SU-DHL-6 (cell line): ENCODE data around the gene BEST2.

Source experiments
- H2AFZ ChIP-seq: fragments of 200-600 bp; sonication (generic); 2 replicates; pipeline ENCODE4 v1.6.1; 2014; ENCODE audit warnings: low read depth, mild to moderate bottlenecking, moderate library complexity, mixed read lengths, antibody characterized with exemption, low read length; ENCODE audit not compliant: severe bottlenecking
- H3F3A ChIP-seq: fragments of 200-600 bp; shearing (Covaris generic); 2 replicates; pipeline ENCODE4 v1.6.0; 2016; ENCODE audit warnings: antibody characterized with exemption, mild to moderate bottlenecking; ENCODE audit not compliant: insufficient read depth
- H3K27ac ChIP-seq: fragments of 200-600 bp; sonication (generic); 2 replicates; pipeline ENCODE4 v1.5.1; 2016; ENCODE audit warnings: low read depth, mild to moderate bottlenecking, low read length, moderate library complexity, mixed read lengths
- H3K27me3 ChIP-seq: fragments of 200-600 bp; sonication (generic), shearing (Covaris generic); 2 replicates; pipeline ENCODE4 v1.6.0; 2014; ENCODE audit warnings: mild to moderate bottlenecking, low read length
- H3K36me3 ChIP-seq: fragments of 200-600 bp; sonication (generic); 2 replicates; pipeline ENCODE4 v1.6.1; 2014; ENCODE audit warnings: mild to moderate bottlenecking, low read length, mixed read lengths
- H3K4me2 ChIP-seq: fragments of 300-600, 200-600 bp; shearing (Covaris generic), sonication (generic); 2 replicates; pipeline ENCODE4 v1.6.0; 2014; ENCODE audit warnings: low read length, low read depth, mild to moderate bottlenecking; ENCODE audit not compliant: poor library complexity, severe bottlenecking
- H3K4me3 ChIP-seq: fragments of 200-600 bp; sonication (generic); 2 replicates; pipeline ENCODE4 v1.5.1; 2014; ENCODE audit warnings: antibody characterized with exemption, low read length, mild to moderate bottlenecking, mixed read lengths; ENCODE audit not compliant: insufficient read depth, poor library complexity, severe bottlenecking
- H3K79me2 ChIP-seq: fragments of 200-600 bp; sonication (generic); 2 replicates; pipeline ENCODE4 v1.6.1; 2014; ENCODE audit warnings: mild to moderate bottlenecking, low read length, moderate library complexity; ENCODE audit not compliant: insufficient read depth
- H3K9ac ChIP-seq: fragments of 200-600 bp; sonication (generic); 2 replicates; pipeline ENCODE4 v1.7.0; 2014; ENCODE audit warnings: mild to moderate bottlenecking, low read length
- H3K9me2 ChIP-seq: fragments of 200-600 bp; sonication (generic); replicated peaks from 2 replicates; pipeline ENCODE4 v1.6.1; 2014; ENCODE audit warnings: low read length; ENCODE audit not compliant: insufficient read depth
- H3K9me3 ChIP-seq: fragments of 200-600 bp; sonication (generic); 2 replicates; pipeline ENCODE4 v1.6.1; 2014; ENCODE audit warnings: low read length, mixed read lengths; ENCODE audit not compliant: insufficient read depth
- H4K20me1 ChIP-seq: fragments of 200-600 bp; sonication (generic); 2 replicates; pipeline ENCODE4 v1.6.1; 2014; ENCODE audit warnings: low read depth, mild to moderate bottlenecking, antibody characterized with exemption, low read length, moderate library complexity, mixed read lengths
- EZH2phosphoT487 ChIP-seq: fragments of 200-600 bp; sonication (generic), shearing (Covaris generic); conservative IDR thresholded peaks from 2 replicates; pipeline ENCODE4 v1.6.1; 2018; ENCODE audit warnings: mild to moderate bottlenecking, antibody characterized with exemption, low read length, moderate library complexity, mixed read lengths
- TF ChIP-seq, protein P1 (sequence below): fragments of 200-600 bp; sonication (generic); IDR thresholded peaks from one replicate; pipeline ENCODE4 v1.5.1; 2017; ENCODE audit warnings: antibody characterized with exemption, mild to moderate bottlenecking, low read length, moderate library complexity; ENCODE audit not compliant: insufficient read depth, poor library complexity, severe bottlenecking

BEST2 gene

DNA sequence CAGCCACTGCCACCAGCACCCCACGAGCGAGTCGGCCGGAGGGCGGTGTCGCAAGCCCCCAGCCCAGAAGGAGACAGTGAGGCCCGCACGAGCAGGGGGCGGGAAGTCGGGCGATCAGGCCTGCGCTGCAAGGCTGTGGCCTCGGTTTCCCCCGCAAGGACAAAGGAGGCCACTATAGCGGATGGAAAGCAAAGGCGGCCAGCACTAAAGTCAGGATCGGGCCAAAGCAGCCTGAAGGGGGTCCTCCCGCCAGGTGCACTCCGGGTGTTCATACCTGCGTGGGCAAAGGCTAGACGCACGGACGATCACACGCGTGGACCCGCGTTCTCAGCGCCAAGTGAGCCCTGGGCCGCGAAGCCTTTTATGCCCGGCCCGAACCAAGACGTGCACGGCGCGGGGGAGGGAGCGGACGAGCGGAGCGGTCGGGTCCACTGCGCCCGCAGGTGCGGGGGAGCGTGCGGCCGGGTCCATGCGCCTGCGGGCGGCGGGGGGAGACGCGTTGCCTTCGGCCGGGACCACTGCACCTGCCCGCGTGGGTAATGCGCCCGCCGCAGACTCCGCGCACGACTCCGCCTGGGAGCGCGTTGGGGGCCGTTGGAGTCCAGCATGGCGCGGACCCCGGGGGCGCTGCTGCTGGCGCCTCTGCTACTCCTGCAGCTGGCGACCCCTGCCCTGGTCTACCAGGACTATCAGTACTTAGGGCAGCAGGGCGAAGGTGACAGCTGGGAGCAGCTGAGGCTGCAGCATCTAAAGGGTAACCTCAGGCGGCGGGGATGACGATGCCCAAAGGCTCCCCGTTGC lies 50.1 kb downstream of the BEST2 start, which contains the start of the genes PRDX2 and THSD8:
TSS of gene PRDX2 (minus strand) at position 335 of the 801 bp plus-strand sequence. CDS start 539 bp downstream, outside the sequence.
TSS of gene THSD8 (plus strand) at position 604 of the 801 bp plus-strand sequence. CDS start at position 607, 3 bp downstream.
- no peaks in the 10 kb centered on the region for H3F3A ChIP-seq
- peaks cover 15% of the 10 kb centered on the region for H3K79me2 ChIP-seq
- peak within 1 kb of the TSS; percentile 44 for H3K27ac ChIP-seq
- H3K9me3 ChIP-seq = no peaks in the 10 kb centered on the region
- no peaks in the 10 kb centered on the region for H3K36me3 ChIP-seq
- H4K20me1 ChIP-seq = no peaks in the 10 kb centered on the region
- peak within 1 kb of the TSS; percentile 66 for H3K4me2 ChIP-seq
- H2AFZ ChIP-seq = peak within 1 kb of the TSS; percentile 81
- no peak for TF ChIP-seq EZH2phosphoT487
- TF ChIP-seq, protein P1, sequence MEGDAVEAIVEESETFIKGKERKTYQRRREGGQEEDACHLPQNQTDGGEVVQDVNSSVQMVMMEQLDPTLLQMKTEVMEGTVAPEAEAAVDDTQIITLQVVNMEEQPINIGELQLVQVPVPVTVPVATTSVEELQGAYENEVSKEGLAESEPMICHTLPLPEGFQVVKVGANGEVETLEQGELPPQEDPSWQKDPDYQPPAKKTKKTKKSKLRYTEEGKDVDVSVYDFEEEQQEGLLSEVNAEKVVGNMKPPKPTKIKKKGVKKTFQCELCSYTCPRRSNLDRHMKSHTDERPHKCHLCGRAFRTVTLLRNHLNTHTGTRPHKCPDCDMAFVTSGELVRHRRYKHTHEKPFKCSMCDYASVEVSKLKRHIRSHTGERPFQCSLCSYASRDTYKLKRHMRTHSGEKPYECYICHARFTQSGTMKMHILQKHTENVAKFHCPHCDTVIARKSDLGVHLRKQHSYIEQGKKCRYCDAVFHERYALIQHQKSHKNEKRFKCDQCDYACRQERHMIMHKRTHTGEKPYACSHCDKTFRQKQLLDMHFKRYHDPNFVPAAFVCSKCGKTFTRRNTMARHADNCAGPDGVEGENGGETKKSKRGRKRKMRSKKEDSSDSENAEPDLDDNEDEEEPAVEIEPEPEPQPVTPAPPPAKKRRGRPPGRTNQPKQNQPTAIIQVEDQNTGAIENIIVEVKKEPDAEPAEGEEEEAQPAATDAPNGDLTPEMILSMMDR = no peak
- no peaks in the 10 kb centered on the region for H3K9me2 ChIP-seq
- H3K9ac ChIP-seq = peak within 1 kb of the TSS; percentile 98
- no peaks in the 10 kb centered on the region for H3K27me3 ChIP-seq
- H3K4me3 ChIP-seq = peak within 1 kb of the TSS; percentile 96

DNA sequence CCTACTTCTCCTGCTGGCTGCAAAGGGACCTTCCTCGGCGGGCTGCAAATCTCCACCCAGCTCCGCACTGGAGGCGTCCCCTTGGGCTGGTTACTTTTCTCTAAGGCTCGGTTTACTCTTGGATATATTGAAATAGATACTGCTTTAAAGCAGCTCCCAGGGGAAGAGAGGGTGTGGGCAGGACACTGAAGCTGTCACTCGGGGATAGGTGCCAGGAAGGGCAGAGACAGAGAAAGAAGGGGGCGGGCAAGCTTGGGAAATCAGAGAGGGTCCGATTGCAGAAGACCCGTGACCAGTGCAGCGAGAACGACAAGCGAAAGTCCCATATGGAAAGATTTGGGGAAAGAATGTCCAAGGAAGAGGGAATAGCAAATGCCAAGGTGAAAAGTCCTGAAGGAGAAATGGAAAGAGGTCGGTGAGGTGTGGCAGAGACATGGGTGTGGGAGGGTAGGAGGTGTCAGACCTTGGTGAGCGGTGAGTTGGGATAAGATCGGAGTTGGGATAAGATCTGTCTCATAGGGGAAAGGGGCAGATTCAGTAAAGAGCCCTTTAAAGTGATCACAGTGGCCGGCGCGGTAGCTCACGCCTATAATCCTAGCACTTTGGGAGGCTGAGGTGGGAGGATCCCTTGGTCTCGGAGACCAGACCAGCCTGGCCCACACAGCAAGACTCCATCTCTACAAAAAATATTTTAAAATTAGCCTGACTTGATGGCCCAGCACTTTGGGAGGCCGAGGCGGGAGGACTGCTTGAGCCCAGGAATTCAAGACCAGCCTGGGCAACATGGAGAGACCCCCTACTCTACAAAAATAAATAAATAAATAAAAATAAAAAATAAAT lies 50.9 kb downstream of the BEST2 start:
- Histone ChIP-seq H3K4me3 (peak overlapping the region; percentile 96), H3K4me2 (peak overlapping the region; percentile 66), H3F3A (no peaks in the 10 kb centered on the region), H3K27me3 (no peaks in the 10 kb centered on the region), H4K20me1 (no peaks in the 10 kb centered on the region), H3K9me3 (no peaks in the 10 kb centered on the region), H3K27ac (no peak overlapping the region), H2AFZ (peak overlapping the region; percentile 81), H3K36me3 (no peaks in the 10 kb centered on the region), H3K79me2 (peaks cover 23% of the 10 kb centered on the region), H3K9ac (peak overlapping the region; percentile 98), H3K9me2 (no peaks in the 10 kb centered on the region)
- TF ChIP-seq, protein P1 = no peak
- TF ChIP-seq EZH2phosphoT487 = no peak

DNA sequence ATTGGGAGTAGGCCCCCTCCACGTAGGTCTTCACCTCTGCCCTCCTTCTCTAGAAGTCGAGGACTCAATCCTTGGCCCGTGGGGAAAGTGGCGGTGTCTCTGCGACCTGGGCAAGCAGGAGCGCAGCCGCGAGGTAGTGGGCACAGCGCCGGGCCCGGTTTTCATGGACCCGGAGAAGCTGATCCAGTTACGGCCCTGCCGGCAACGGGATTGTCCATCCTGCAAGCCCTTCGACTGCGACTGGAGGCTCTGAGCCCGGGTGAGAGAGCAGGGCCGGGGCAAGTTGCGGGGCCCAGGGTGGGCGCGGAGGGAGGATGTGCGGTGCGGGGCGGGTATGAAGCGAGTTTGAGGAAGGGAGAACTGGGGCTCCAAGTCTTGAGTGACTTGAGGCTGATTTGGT lies 52.5 kb downstream of the BEST2 start:
- H3K9me3 ChIP-seq = no peaks in the 10 kb centered on the region
- no peak for TF ChIP-seq EZH2phosphoT487
- TF ChIP-seq, protein P1 = no peak
- H3K4me3 ChIP-seq = no peak overlapping the region
- no peaks in the 10 kb centered on the region for H4K20me1 ChIP-seq
- no peak overlapping the region for H3K27ac ChIP-seq
- H3K79me2 ChIP-seq = peaks cover 23% of the 10 kb centered on the region
- no peaks in the 10 kb centered on the region for H3K27me3 ChIP-seq
- H3K36me3 ChIP-seq = 0 out of 2 replicates have a peak, but pooled peaks cover 3% of the 10 kb centered on the region
- H2AFZ ChIP-seq = no peak overlapping the region
- no peak overlapping the region for H3K9ac ChIP-seq
- no peaks in the 10 kb centered on the region for H3F3A ChIP-seq
- H3K4me2 ChIP-seq = no peak overlapping the region
- no peaks in the 10 kb centered on the region for H3K9me2 ChIP-seq
